Ovary (tissue), 9 donors: ENCODE measurements around the gene ESPN. TPM values are rescaled to one million over a fixed set of nuclear protein-coding genes. Genes with fewer than 3 reads are reported as not detected.
A peak's percentile ranks its signal among the peaks of the same experiment; 100 is the strongest.
"Not testable (repeated sequence)": the region's sequence is repeated elsewhere in the genome, so short reads cannot be mapped to it uniquely, and the experiment has no call there.

ENCODE experiments used
- DNase-seq, 5 donors: peaks; one replicate each; pipeline ENCODE4 v3.0.0-alpha.2; 2019 to 2020
- H3K27ac ChIP-seq, 2 donors: fragments of 200-600 bp; one replicate each; pipeline versions ENCODE4 v1.5.1 to v1.8.0; 2019 to 2022
- H3K27me3 ChIP-seq: fragments of 200-600 bp; one replicate; pipeline ENCODE4 v1.8.0; 2022
- H3K36me3 ChIP-seq: fragments of 200-600 bp; sonication (generic); one replicate; pipeline ENCODE4 v1.5.1; 2019
- H3K4me1 ChIP-seq: one replicate; pipeline ENCODE4 v1.8.1; 2013; ENCODE audit warnings: mild to moderate bottlenecking, moderate library complexity; ENCODE audit not compliant: insufficient read depth
- H3K4me3 ChIP-seq: fragments of 200-600 bp; sonication (generic); one replicate; pipeline ENCODE4 v1.5.1; 2017
- H3K9me3 ChIP-seq, 2 donors: fragments of 200-600 bp in 1 of 2; sonication (generic) in 1 of 2; one replicate each; pipeline versions ENCODE4 v1.5.1 to v1.8.1; 2013 to 2019; ENCODE audit warnings: mild to moderate bottlenecking in 1 of 2, moderate library complexity in 1 of 2
- EP300 ChIP-seq: sonication (generic); formaldehyde crosslinking; IDR thresholded peaks from one replicate; pipeline ENCODE4 v1.6.1; 2017; ENCODE audit warnings: antibody characterized with exemption
- POLR2A ChIP-seq: fragments of 450-650 bp; IDR thresholded peaks from one replicate; pipeline ENCODE4 v1.6.1; 2017; ENCODE audit warnings: antibody characterized with exemption, mild to moderate bottlenecking, moderate library complexity
- WGBS, 3 donors: extraction: QIAGEN DNeasy Blood & Tissue Kit in 1 of 3; methylation state at CpG; one replicate each; pipeline versions ENCODE4 v1.1.5 to v1.1.7; 2013 to 2017; 5-methylcytosine and 5-hydroxymethylcytosine counted together
- intact Hi-C, 4 donors: fragments of 100-400 bp; cut with DNase I; formaldehyde crosslinking; loops; one replicate each; pipeline versions ENCODE4 v1.11.0 to v1.15.1; 2022 to 2023
- polyA plus RNA-seq, 2 donors: library from polyadenylated mRNA; stranded (reverse); fragments of 200-250 nt in 1 of 2; fragments of 350-450 nt in 1 of 2; fragmentation: Illumina TruSeq in 1 of 2; extraction: RNeasy Lipid Tissue Mini Kit (QIAGEN cat#74804) in 1 of 2; gene quantifications; one replicate each; pipeline ENCODE4 v1.2.3, GENCODE V29; 2013 to 2014
- total RNA-seq, 7 donors: library from RNA; depleted of rRNA in 2 of 7; stranded (reverse); fragments of >200 nt in 2 of 7; fragmentation: NEBNext Ultra II Directional in 3 of 7; extraction: Animal tissue kit (Norgen Biotek cat#: 25700) in 3 of 7; gene quantifications; one replicate each; pipeline versions ENCODE4 v1.1.0 to v1.2.4, GENCODE V29; 2016 to 2023
- TF ChIP-seq, protein P1 (sequence below), 3 donors: fragments of 450-650 bp in 2 of 3; fragments of 200-600 bp in 1 of 3; IDR thresholded peaks; one replicate each; pipeline versions ENCODE4 v1.5.1 to v1.8.0; 2016 to 2022; ENCODE audit warnings: antibody characterized with exemption in 3 of 3, mild to moderate bottlenecking in 1 of 3
- donor health status: DM: no; HTN: no; CAD: no; lungs with moderate emphysema.
- donor health status: DM: no; HTN: no; CAD: no.
- donor health status: Bipolar disorder and iron deficiency.
- donor health status: DM: yes; HTN: yes; CAD: no.
- donor health status: DM: no; HTN: no; CAD: no.
- donor health status: DM: yes; HTN: yes; CAD: no.

ESPN gene
- total and polyA plus RNA-seq, 9 donors: 0.11 to 46.2 (median 1.5) TPM; not detected in 1

- no peak overlapping the region for H3K27ac ChIP-seq
- H3K36me3 ChIP-seq: no peaks in the 10 kb centered on the region
- TF ChIP-seq POLR2A (no peak), EP300 (no peak)
- TF ChIP-seq, protein P1, sequence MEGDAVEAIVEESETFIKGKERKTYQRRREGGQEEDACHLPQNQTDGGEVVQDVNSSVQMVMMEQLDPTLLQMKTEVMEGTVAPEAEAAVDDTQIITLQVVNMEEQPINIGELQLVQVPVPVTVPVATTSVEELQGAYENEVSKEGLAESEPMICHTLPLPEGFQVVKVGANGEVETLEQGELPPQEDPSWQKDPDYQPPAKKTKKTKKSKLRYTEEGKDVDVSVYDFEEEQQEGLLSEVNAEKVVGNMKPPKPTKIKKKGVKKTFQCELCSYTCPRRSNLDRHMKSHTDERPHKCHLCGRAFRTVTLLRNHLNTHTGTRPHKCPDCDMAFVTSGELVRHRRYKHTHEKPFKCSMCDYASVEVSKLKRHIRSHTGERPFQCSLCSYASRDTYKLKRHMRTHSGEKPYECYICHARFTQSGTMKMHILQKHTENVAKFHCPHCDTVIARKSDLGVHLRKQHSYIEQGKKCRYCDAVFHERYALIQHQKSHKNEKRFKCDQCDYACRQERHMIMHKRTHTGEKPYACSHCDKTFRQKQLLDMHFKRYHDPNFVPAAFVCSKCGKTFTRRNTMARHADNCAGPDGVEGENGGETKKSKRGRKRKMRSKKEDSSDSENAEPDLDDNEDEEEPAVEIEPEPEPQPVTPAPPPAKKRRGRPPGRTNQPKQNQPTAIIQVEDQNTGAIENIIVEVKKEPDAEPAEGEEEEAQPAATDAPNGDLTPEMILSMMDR (IDR thresholded peaks at IDR 0.05): no peak
- intact Hi-C loops: no loop called here
- H3K4me1 ChIP-seq: no peaks in the 10 kb centered on the region
- peaks cover 12% of the 10 kb centered on the region for H3K27me3 ChIP-seq
- no peak for DNase-seq
- H3K9me3 ChIP-seq: no peaks in the 10 kb centered on the region
- WGBS, 3 donors: 74 to 79% (median 78%) methylated on average over 26 of the region's 26 CpGs
- H3K4me3 ChIP-seq: no peak overlapping the region
Measured at GRCh38 chr1:6427441-6428390, 3.1 kb downstream of the ESPN start.

- DNase-seq, H3K27ac ChIP-seq, H3K4me1 ChIP-seq, H3K4me3 ChIP-seq, H3K36me3 ChIP-seq, intact Hi-C loops, H3K9me3 ChIP-seq: not testable (repeated sequence)
- 50 to 60% (median 52%) methylated on average over 1 to 6 of the region's 6 CpGs for WGBS, 3 donors
- peaks cover 12% of the 10 kb centered on the region for H3K27me3 ChIP-seq
Measured at GRCh38 chr1:6428453-6428852, 3.9 kb downstream of the ESPN start.

GRCh38 chr1:6429660-6430411, 5.3 kb downstream of the ESPN start:
- not testable (repeated sequence) for H3K27me3 ChIP-seq, H3K4me3 ChIP-seq, H3K4me1 ChIP-seq, H3K36me3 ChIP-seq, DNase-seq, H3K9me3 ChIP-seq, H3K27ac ChIP-seq
- intact Hi-C loops: loop anchor here in 1 of 4 donors (10.0 kb wide), 1 partner anchor 185 kb away; the partner anchor contains the start of gene HES3
- WGBS, 3 donors: 19 to 28% (median 22%) methylated on average over 17 to 19 of the region's 19 CpGs

- H3K36me3 ChIP-seq, H3K4me1 ChIP-seq, H3K4me3 ChIP-seq, H3K27me3 ChIP-seq, H3K27ac ChIP-seq, H3K9me3 ChIP-seq: not testable (repeated sequence)
- intact Hi-C loops: loop anchor here in 1 of 4 donors (10.0 kb wide), 1 partner anchor 187 kb away; the partner anchor contains the start of gene HES3
- peak in 1 of 5 donors; percentile 19 for DNase-seq
- WGBS, 3 donors: 51 to 64% (median 55%) methylated on average over 12 to 13 of the region's 13 CpGs
Measured at GRCh38 chr1:6431645-6432579, 7.3 kb downstream of the ESPN start.

DNA sequence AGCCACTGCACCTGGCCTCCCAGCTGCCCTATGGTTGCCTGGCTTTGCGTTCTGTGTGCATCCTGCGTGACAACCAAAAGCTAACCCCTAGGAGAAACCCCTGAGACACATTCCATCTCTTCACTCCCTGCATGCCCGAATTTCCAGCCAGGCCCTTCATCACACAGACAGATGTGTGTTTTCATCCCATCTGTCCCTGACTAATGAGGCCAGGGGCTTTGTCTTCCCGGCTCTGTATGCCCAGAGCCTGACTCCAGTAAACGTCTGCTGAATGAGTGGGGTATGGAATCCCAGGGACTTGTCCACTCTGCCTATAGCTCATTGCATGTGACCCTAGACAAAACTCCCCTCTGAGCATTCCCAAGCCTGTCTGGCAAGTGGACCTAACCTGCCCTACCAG, 9.6 kb downstream of the ESPN start:
- DNase-seq: no peak
- H3K36me3 ChIP-seq: no peaks in the 10 kb centered on the region
- H3K9me3 ChIP-seq: no peaks in the 10 kb centered on the region
- no peak overlapping the region for H3K4me3 ChIP-seq
- H3K27me3 ChIP-seq: no peaks in the 10 kb centered on the region
- WGBS, 3 donors: 62 to 71% (median 66%) methylated on average over 5 of the region's 5 CpGs
- intact Hi-C loops: loop anchor here in 1 of 4 donors (10.0 kb wide), 1 partner anchor 189 kb away; the partner anchor contains the start of gene HES3
- H3K4me1 ChIP-seq: no peaks in the 10 kb centered on the region
- TF ChIP-seq POLR2A: no peak
- TF ChIP-seq, protein P1 (IDR thresholded peaks at IDR 0.05): no peak
- no peak for TF ChIP-seq EP300
- H3K27ac ChIP-seq: no peak overlapping the region
